GM12873 (cell line): ENCODE data around the gene HUNK.

Source experiments
- TF ChIP-seq, protein P1 (sequence below): IDR thresholded peaks from 2 replicates; pipeline ENCODE4 v1.5.1; 2012; ENCODE audit warnings: low read depth, mild to moderate bottlenecking, moderate library complexity, low read length, control low read depth; ENCODE audit not compliant: insufficient read depth; ENCODE audit errors: missing control alignments

The HUNK gene

DNA sequence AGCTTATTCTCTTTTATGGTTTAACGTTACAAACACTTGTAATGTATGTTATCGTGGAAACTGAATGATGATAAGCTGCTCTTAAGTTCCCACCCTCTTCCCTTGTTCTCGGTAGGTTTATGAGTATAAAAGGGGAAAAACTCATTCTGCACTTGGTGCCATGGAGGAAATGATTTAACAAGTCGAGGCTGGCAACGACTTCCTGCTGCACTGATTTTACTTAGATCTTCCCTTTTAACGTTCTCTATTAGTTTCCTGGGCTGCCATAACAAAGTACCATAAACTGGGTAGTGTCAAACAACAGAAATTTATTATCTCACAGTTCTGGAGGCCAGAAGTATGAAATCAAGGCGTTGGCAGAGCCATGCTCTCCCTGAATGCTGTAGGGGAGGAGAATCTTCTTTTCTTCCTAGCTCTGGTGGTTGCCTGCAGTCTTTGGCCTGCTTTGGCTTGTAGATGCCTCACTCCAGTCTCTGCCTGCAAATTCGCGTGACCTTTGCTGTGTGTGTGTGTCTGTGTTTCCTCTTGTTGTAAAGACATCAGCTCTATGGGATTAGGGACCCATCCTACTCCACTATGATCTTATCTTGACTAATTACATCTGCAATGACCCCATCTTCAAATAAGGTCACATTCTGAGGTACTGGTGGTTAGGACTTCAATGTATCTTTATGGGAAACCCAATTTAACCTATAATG is 26.3 kb downstream of the HUNK start:
- TF ChIP-seq, protein P1, sequence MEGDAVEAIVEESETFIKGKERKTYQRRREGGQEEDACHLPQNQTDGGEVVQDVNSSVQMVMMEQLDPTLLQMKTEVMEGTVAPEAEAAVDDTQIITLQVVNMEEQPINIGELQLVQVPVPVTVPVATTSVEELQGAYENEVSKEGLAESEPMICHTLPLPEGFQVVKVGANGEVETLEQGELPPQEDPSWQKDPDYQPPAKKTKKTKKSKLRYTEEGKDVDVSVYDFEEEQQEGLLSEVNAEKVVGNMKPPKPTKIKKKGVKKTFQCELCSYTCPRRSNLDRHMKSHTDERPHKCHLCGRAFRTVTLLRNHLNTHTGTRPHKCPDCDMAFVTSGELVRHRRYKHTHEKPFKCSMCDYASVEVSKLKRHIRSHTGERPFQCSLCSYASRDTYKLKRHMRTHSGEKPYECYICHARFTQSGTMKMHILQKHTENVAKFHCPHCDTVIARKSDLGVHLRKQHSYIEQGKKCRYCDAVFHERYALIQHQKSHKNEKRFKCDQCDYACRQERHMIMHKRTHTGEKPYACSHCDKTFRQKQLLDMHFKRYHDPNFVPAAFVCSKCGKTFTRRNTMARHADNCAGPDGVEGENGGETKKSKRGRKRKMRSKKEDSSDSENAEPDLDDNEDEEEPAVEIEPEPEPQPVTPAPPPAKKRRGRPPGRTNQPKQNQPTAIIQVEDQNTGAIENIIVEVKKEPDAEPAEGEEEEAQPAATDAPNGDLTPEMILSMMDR, result no peak

DNA sequence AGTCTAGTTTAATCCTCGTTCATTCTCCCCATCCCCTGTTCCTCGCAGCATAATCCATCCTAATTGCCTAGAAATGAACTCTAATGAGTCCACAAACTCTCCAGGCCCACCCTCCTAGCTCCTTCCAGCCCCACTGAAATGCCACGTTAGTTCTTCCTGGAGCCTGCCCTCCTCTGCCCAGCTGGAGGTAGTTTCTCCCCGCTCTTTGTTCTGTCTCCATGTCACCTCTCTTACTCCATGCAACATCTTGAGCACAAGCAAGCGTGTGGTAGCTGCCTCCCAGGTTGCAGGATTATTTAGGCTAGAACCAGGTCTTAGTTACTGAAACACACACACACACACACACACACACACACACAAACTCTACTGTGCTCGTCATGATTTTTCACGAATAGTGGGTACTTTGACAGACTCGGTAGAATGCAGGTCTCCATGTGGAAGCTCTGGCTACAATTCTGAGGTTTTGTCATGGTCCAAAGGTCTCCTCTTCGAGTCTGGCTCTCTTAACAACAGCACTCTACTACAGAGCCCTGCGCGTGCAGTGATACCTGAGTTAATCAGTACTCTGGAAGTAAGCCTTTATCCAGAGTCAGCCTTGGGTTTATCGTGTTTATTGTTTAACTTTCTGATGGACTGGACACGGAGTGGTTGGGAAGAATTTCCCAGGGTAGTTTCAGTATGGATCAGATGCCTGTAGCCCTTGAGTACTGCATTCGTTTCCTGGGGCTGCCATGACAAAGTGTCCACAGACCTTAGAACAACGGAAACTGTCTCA is 27.5 kb downstream of the HUNK start:
- TF ChIP-seq, protein P1, result no peak

DNA sequence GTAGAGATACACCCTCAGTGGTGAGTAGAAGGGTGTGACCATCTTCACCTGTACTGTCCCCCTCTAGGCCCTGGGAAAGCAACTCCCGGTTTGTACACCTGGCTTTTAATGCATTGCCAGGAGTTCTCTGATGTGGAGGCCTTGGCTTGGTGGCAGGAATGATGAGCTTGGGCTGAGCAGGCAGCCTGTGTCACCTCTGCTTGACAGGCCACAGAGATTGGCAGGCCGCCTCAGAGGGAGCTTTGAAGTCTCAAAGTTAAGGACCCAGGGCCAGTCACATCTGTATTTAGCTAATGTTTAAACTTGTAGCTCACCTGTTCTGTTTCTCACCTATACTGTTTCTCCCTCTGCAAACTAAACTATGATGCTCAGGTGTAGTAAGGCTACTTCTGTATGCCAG is 28.5 kb downstream of the HUNK start:
- TF ChIP-seq, protein P1, result no peak

DNA sequence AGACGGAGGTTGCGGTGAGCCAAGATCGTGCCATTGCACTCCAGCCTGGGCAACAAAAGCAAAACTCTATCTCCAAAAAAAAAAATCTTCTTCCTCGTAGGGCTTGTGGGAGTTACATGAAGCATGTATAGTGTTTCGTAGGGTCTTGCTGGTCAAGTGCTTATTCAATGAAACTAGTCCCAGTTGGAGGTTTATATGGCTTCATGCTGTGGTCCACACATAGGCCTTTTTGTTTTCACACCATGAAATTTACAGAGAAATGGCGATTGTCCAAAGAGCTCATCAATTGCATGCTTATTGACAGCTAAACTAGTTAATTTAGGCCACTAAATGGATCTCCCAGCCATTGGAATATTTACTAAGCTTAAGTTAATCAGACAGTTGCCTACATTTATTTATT is 29.6 kb downstream of the HUNK start:
- TF ChIP-seq, protein P1, result no peak

DNA sequence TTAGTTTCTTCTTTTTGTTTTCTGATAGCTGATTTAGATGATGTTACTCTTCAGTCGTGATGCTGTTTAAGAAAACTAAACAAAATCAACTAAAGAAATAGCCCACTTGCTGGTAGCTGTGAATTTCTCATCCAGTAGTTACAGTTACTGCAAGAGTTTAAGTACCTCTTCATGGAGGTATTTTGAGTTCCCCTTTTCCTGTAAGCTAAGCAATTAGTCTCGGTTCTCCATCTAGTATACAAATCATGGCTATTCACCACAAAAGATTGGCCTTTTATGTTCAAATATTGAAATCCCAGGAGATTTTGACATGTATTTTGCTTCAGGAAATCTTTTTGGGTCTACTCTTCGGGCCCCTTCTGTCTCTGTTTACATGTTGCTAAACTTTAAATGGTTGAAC is 31.1 kb downstream of the HUNK start:
- TF ChIP-seq, protein P1, result no peak

DNA sequence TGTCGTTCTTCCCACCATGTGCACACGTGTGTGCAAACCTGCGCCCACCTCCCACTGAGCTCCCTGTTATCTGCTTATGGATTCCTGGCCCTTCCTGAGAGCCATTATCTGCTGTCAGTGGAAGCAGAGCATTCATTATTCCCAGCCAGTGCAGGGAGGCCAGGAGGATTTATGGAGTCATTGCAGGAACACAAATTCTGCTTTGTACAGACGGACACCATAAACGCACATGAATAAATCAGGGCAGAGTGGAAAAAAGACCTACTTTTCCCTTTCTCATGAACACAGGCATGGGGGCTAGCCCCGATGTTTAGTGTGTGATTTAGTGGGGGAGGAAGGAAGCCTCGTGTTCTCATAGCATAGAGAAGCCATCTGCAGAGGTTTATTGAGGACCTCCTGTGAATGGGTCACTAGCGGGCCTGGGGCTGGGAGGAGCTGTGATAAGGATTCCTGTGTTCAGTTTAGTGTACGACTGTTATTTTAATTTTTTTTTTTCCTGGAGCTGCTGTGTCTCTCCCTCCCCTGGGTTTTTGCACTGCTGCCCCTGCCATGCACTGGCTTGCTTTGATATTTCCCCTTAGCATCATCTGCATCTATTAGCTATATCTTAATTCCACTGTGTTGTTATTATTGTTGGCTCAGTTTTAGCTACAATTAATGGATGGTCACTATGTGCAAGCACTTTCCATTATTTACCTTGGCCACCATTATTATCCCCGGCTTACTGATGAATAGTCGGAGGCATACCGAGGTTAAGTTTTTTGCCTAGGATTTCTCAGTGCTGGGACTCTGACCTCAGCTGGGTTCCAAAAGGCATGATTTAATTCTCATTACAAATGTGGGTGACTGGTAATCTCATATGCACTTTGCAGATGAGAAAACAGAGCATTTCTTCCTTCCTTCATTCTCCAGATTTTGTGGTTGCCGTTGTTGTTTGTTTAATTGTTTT is 33.0 kb downstream of the HUNK start:
- TF ChIP-seq, protein P1, result no peak
